ENCODE data around the gene RPS18. TPM values are rescaled to one million over a fixed set of nuclear protein-coding genes. Genes with fewer than 3 reads are reported as not detected.

RPS18 gene
- total and polyA plus RNA-seq, 9 of the 15 experiments (the other 6 are each of a cell fraction or from before 2014, with no cell fraction given) = 5,023 to 17,516 (median 8,131) TPM

DNA sequence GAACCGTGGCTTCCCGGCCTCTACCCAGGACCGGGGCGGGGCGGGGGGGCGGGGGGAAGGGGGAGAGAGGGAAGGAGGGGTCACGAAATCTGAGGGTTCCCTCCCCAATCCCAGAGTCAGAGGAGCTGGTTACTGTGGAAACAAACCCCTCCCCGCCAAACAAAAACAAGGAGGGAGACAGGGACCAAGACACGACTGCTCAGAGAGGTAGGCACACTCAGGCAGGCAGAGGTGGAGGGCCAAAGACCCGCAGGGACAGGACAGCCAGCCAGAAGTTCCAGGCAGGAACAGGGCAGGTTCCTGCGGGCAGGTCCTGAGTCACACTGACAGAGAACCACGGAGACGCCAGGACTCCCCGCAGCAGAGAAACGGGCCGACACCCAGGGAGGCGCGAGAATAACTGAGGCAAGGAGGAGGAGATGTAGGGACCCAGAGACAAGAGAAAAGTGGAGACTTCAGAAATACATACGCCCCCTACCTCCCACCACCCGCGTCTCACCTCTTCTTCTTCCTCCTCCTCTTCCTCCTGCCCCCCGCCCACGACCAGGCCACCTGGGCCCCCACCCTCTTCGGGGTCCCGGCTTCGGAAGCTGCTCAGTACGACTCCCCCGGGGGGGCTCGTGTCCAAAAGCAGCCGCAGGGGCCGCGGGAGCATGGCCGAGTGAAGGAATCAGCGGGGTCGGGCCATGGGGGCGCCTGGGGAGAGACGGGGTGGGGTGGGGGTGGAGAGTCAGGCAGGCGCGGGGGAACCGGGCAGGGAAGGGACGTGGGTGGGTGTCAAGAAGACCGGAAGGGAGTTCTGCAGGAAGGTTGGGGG is 26.3 kb downstream of the RPS18 start (continued):
- TF ChIP-seq, protein P1, sequence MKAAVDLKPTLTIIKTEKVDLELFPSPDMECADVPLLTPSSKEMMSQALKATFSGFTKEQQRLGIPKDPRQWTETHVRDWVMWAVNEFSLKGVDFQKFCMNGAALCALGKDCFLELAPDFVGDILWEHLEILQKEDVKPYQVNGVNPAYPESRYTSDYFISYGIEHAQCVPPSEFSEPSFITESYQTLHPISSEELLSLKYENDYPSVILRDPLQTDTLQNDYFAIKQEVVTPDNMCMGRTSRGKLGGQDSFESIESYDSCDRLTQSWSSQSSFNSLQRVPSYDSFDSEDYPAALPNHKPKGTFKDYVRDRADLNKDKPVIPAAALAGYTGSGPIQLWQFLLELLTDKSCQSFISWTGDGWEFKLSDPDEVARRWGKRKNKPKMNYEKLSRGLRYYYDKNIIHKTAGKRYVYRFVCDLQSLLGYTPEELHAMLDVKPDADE (conservative IDR thresholded peaks at IDR 0.05; ENCODE audit: control insufficient read depth, low read depth, low read length) = 0 out of 2 replicates have a peak, but pooled peaks have one; percentile 34
- TF ChIP-seq PTRF (tag; IDR thresholded peaks at IDR 0.05) = no peak
- TF ChIP-seq, protein P2, sequence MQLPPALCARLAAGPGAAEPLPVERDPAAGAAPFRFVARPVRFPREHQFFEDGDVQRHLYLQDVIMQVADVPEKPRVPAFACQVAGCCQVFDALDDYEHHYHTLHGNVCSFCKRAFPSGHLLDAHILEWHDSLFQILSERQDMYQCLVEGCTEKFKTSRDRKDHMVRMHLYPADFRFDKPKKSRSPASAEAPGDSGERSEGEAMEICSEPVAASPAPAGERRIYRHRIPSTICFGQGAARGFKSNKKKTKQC (CRISPR knock-in tag; IDR thresholded peaks at IDR 0.05) = no peak
- TF ChIP-seq ZBTB8A (IDR thresholded peaks at IDR 0.05; ENCODE audit: partially characterized antibody) = no peak
- peak; percentile 1 for TF ChIP-seq CCNT2 (IDR thresholded peaks at IDR 0.05; ENCODE audit: borderline replicate concordance, extremely low read depth, insufficient read length, low read depth, low read length)
- TF ChIP-seq CAMTA2 (CRISPR knock-in tag; conservative IDR thresholded peaks at IDR 0.05) = no peak
- no peak for TF ChIP-seq MYC (IDR thresholded peaks at IDR 0.05; ENCODE audit: low read depth, low read length)
- TF ChIP-seq MYC (CRISPR knock-in tag; IDR thresholded peaks at IDR 0.05; ENCODE audit: borderline replicate concordance, low read depth) = no peak
- TF ChIP-seq CC2D1A (IDR thresholded peaks at IDR 0.05) = peak; percentile 18; the same call in 1 of the 2 replicates
- TF ChIP-seq GTF2F1 (IDR thresholded peaks at IDR 0.05; ENCODE audit: low read depth, low read length) = no peak
- TF ChIP-seq, protein P3, sequence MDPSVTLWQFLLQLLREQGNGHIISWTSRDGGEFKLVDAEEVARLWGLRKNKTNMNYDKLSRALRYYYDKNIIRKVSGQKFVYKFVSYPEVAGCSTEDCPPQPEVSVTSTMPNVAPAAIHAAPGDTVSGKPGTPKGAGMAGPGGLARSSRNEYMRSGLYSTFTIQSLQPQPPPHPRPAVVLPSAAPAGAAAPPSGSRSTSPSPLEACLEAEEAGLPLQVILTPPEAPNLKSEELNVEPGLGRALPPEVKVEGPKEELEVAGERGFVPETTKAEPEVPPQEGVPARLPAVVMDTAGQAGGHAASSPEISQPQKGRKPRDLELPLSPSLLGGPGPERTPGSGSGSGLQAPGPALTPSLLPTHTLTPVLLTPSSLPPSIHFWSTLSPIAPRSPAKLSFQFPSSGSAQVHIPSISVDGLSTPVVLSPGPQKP (CRISPR knock-in tag; IDR thresholded peaks at IDR 0.05) = no peak
- TF ChIP-seq, protein P4, sequence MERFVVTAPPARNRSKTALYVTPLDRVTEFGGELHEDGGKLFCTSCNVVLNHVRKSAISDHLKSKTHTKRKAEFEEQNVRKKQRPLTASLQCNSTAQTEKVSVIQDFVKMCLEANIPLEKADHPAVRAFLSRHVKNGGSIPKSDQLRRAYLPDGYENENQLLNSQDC (CRISPR knock-in tag; IDR thresholded peaks at IDR 0.05) = no peak
- no peak for TF ChIP-seq SIX5 (IDR thresholded peaks at IDR 0.05; ENCODE audit: borderline replicate concordance in 1 of 2, insufficient read depth in 1 of 2, low read depth in 1 of 2, low read length in 2 of 2)
- TF ChIP-seq, protein P5, sequence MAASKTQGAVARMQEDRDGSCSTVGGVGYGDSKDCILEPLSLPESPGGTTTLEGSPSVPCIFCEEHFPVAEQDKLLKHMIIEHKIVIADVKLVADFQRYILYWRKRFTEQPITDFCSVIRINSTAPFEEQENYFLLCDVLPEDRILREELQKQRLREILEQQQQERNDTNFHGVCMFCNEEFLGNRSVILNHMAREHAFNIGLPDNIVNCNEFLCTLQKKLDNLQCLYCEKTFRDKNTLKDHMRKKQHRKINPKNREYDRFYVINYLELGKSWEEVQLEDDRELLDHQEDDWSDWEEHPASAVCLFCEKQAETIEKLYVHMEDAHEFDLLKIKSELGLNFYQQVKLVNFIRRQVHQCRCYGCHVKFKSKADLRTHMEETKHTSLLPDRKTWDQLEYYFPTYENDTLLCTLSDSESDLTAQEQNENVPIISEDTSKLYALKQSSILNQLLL (CRISPR knock-in tag; IDR thresholded peaks at IDR 0.05; ENCODE audit: borderline replicate concordance) = no peak
- peak; percentile 57; the same call in 1 of the 2 replicates for TF ChIP-seq LEF1 (IDR thresholded peaks at IDR 0.05)
- TF ChIP-seq ADNP (tag; IDR thresholded peaks at IDR 0.05) = no peak
- peak; percentile 69; the same call in 1 of the 2 replicates for TF ChIP-seq SP1 (CRISPR knock-in tag; IDR thresholded peaks at IDR 0.05)
- TF ChIP-seq, protein P6, sequence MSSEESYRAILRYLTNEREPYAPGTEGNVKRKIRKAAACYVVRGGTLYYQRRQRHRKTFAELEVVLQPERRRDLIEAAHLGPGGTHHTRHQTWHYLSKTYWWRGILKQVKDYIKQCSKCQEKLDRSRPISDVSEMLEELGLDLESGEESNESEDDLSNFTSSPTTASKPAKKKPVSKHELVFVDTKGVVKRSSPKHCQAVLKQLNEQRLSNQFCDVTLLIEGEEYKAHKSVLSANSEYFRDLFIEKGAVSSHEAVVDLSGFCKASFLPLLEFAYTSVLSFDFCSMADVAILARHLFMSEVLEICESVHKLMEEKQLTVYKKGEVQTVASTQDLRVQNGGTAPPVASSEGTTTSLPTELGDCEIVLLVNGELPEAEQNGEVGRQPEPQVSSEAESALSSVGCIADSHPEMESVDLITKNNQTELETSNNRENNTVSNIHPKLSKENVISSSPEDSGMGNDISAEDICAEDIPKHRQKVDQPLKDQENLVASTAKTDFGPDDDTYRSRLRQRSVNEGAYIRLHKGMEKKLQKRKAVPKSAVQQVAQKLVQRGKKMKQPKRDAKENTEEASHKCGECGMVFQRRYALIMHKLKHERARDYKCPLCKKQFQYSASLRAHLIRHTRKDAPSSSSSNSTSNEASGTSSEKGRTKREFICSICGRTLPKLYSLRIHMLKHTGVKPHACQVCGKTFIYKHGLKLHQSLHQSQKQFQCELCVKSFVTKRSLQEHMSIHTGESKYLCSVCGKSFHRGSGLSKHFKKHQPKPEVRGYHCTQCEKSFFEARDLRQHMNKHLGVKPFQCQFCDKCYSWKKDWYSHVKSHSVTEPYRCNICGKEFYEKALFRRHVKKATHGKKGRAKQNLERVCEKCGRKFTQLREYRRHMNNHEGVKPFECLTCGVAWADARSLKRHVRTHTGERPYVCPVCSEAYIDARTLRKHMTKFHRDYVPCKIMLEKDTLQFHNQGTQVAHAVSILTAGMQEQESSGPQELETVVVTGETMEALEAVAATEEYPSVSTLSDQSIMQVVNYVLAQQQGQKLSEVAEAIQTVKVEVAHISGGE (CRISPR knock-in tag; IDR thresholded peaks at IDR 0.05) = no peak

All from K562 (cell line).